ENCODE results near the gene SDS. TPM values are rescaled to one million over a fixed set of nuclear protein-coding genes. Genes with fewer than 3 reads are reported as not detected.

Gene SDS
- total and polyA plus RNA-seq, 2 of the 8 experiments (the other 6 are each of a cell fraction or from before 2014, with no cell fraction given) = 0.21 TPM; not detected in 1

DNA sequence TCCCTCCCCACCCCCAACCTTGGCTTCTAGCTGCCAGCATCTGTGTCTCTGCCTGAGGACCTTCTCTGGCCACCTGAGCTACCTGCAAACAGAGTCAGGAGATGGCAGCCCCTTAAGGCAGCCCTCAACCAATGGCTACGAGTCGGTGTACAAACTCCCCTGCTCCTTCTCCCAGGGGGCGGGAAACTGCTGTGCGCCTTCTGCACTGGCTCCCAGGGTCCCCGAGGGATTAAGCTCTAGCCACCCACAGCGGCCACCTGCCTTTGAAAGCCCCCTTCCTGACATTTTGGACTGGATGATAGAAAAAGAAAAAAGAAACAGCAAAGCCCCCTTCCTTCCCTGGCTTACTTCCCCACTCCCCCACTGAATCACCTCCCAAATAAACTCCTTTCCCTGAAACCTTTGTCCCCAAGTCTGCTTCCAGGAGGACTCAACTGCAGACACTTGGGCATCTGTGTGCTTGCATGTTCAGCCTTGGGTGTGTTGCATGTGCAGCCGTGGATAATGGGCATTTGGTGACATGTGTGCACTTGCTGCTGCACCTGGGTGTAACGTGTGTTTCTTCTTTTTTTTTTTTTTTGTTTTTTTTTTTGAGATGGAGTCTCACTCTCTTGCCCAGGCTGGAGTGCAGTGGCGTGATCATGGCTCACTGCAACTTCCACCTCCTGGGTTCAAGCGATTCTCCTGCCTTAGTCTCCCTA lies 6.0 kb downstream of the SDS start:
- Histone ChIP-seq H3K4me3 (ENCODE audit: extremely low read depth in 1 of 4, insufficient read depth in 2 of 4, low read depth in 3 of 4, low read length in 4 of 4) (no peak overlapping the region), H3K36me3 (ENCODE audit: control insufficient read depth in 2 of 4, insufficient read depth in 4 of 4, low read length in 3 of 4) (no peaks in the 10 kb centered on the region), H3K79me2 (ENCODE audit: control insufficient read depth in 1 of 2, insufficient read depth in 2 of 2, low read length in 2 of 2) (no peaks in the 10 kb centered on the region), H3K4me1 (replicated peaks in 1 of 4; ENCODE audit: control insufficient read depth in 3 of 4, insufficient read depth in 4 of 4, low read length in 3 of 4) (peaks cover 0 to 3% (median 1%) of the 10 kb centered on the region in 4 experiments; a peak in 1 of 7 replicates), H4K5ac (ENCODE audit: insufficient read length, low read depth, low read length) (no peak overlapping the region), H3K27ac (ENCODE audit: low read depth, low read length) (no peak overlapping the region; the same call in 1 of the 2 replicates), H3K23me2 (ENCODE audit: low read depth, low read length) (0 out of 2 replicates have a peak, but pooled peaks cover 1% of the 10 kb centered on the region), H3K4ac (replicated peaks; ENCODE audit: insufficient read length, low read depth, low read length) (no peak overlapping the region), H2BK120ac (replicated peaks; ENCODE audit: low read depth, low read length) (no peak overlapping the region), H3K23ac (ENCODE audit: insufficient read length) (no peak overlapping the region), H2AK5ac (ENCODE audit: low read depth, low read length) (no peak overlapping the region), H3K9ac (replicated peaks in 1 of 4; ENCODE audit: extremely low read depth in 1 of 4, low read depth in 3 of 4, low read length in 3 of 4) (no peak overlapping the region), H2BK15ac (ENCODE audit: low read length) (no peak overlapping the region), H3K14ac (ENCODE audit: insufficient read length) (no peak overlapping the region), H4K20me1 (replicated peaks in 1 of 2; ENCODE audit: control insufficient read depth in 1 of 2, insufficient read depth in 2 of 2, low read length in 2 of 2) (peaks cover 0 to 1% of the 10 kb centered on the region in 2 experiments), H4K8ac (ENCODE audit: extremely low read depth, insufficient read depth, low read length) (no peak overlapping the region), H3K4me2 (ENCODE audit: insufficient read depth in 1 of 2, low read depth in 2 of 2, low read length in 2 of 2) (no peak overlapping the region), H3K18ac (ENCODE audit: extremely low read depth, low read length) (no peak overlapping the region), H2BK5ac (ENCODE audit: low read depth, low read length) (no peak overlapping the region), H2BK20ac (ENCODE audit: low read length) (no peak overlapping the region), H3K27me3 (replicated peaks in 1 of 4; ENCODE audit: control insufficient read depth in 3 of 4, extremely low read depth in 1 of 4, insufficient read depth in 3 of 4, low read length in 3 of 4) (no peaks in the 10 kb centered on the region), H3K56ac (replicated peaks; ENCODE audit: insufficient read length, low read depth, low read length) (no peak overlapping the region), H4K91ac (replicated peaks; ENCODE audit: insufficient read length, low read length) (no peak overlapping the region), H3K9me3 (ENCODE audit: insufficient read depth in 2 of 2, low read depth in 1 of 2, low read length in 1 of 2) (no peaks in the 10 kb centered on the region), H2AFZ (ENCODE audit: low read length) (no peak overlapping the region), H2BK12ac (ENCODE audit: low read depth, low read length) (no peak overlapping the region), H3K79me1 (ENCODE audit: low read depth, low read length) (no peaks in the 10 kb centered on the region)
- POLR2A ChIA-PET (ENCODE audit: partially characterized antibody) = interaction anchor here (1.0 kb wide), 1 partner anchor 13 kb away, joined by 3 read pairs; no protein-coding TSS in a partner anchor
- CTCF ChIA-PET (ENCODE audit: partially characterized antibody) = interaction anchor here (1.7 kb wide), 1 partner anchor 83 kb away, joined by 3 read pairs; no protein-coding TSS in a partner anchor
- TF ChIP-seq JUND (IDR thresholded peaks at IDR 0.05; ENCODE audit: low read length) (no peak), JUN (IDR thresholded peaks at IDR 0.05; ENCODE audit: low read depth, low read length) (no peak), HDAC6 (IDR thresholded peaks at IDR 0.05; ENCODE audit: low read depth, low read length) (no peak), CTBP2 (IDR thresholded peaks at IDR 0.05; ENCODE audit: borderline replicate concordance, insufficient read depth, insufficient read length, low read length) (no peak)
- DNase-seq (ENCODE audit: low read depth in 1 of 2, low spot score in 2 of 2) (no peak), FAIRE-seq (no peak)
- 84% methylated on average over 10 of the region's 10 CpGs; no CpG with 5 or more reads in 1 of the 2 experiments for WGBS, 2 experiments (ENCODE audit: extremely low coverage in 1 of 2, insufficient coverage in 1 of 2, insufficient read length in 1 of 2, insufficient replicate concordance in 2 of 2, low coverage in 1 of 2, low lambda C conversion rate in 2 of 2, missing lambda C conversion rate in 1 of 2)
